GM21367 (cell line): Measurements from ENCODE around the gene NTN1.

Experiments
- ATAC-seq: cut with Tn5 transposase; IDR thresholded peaks from one replicate; pipeline ENCODE4 v1.9.1; 2021; ENCODE audit not compliant: unreplicated experiment

NTN1 gene

DNA sequence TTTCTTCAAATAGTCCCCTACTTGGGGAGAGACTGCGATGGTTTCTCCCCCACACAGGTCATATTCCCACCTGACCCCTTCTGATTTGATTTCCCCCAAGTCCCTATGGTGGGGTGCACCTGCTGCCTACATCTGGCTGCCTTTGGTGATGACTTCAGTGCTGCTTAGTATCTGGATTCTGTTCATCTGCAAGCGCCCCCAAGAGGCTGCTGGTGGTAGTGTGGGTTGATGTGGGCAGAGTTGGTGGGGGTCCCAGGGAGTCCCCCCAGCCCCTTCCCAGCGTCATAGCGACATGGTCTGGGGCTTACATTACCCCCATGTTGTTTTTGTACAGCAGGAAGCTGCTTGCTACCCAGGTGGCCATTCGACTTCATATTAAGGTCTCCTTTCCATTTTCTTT lies 99.2 kb downstream of the NTN1 start:
- ATAC-seq = no peak

GRCh38 chr17:9121186-9121820 lies 100.0 kb downstream of the NTN1 start:
- no peak for ATAC-seq

DNA sequence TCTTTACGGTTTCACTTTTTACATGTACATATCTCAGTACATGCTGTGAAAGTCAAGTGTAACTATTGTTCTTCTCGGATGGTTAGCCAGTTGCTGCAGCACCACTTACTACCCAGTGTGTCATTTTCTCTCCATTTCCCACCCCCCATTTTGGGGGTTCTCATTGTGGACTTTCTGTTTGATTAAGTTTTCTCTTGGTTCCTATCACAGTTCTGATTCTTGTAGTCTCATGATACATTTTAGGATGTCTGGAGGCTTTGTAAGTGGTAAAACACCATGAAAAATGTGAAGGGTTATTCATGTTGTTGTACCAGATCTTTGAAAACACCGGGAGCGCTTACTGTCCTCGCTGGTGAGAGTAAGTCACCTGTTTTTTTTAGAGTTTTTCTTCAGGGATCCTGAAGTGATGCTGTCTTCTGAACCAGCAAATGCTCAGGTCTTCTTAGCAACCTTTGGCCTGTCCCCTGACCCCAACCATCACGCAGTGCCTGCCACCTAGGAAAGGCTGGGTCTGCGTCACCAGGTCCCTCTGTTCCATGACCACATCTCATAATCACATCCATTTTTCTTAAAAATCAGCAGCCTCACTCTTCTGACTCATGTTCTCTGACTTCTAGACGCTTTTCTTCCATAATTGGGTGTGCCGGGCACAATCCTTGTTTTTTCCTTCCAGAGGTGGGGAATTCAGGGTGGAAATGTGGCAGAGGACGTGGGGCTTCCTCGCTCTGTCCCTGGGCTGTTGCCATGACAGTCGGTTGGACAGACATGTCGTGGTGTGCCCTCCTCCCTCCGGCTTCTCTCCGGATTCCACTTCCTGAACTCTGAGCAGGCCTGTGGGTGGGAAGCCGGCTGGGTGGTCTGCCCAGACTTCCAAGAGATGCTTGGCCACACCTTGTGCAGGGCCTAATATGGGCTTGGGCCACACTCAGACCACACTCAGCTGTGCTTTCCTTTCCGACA lies 102.6 kb downstream of the NTN1 start:
- no peak for ATAC-seq

GRCh38 chr17:9124554-9124935 lies 103.2 kb downstream of the NTN1 start:
- ATAC-seq = no peak

DNA sequence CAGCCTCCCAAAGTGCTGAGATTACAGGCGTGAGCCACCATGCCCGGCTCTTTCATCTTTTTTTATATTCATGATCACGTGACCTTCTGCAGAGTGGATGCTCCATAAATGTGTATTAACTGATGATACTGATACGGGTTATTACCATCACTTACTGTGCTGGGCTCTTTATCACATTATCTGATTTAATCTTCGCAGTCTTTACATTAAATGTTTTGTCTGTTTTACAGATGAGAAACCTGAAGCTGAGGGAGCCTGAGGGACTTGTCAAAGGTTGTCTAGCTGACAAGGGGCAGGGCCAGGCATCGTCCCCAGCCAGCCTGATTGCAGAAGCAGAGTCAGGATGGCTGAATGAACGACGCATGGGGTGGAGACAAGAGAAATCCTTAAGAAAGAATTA lies 104.4 kb downstream of the NTN1 start:
- no peak for ATAC-seq

DNA sequence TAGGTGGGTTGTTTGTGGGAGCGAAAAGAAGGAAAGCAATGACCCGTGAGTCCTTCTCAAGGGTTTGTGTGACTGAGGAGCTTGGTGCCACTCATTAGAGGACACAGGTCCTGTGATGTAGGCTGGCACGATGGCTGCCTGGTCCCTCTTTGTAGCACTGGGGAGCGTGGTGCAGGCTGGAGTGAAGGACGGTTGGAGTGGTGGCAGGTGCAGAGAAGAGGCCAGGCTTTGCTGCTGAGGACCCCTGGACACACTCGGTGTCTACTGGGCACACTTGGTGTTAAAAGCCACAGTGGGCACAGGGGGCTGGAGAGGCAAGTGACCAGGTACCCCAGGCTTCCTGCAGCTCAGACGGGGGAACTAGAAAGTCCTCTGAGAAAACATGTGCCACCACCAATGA lies 106.0 kb downstream of the NTN1 start:
- no peak for ATAC-seq

GRCh38 chr17:9131371-9131770 lies 110.1 kb downstream of the NTN1 start:
- ATAC-seq = no peak

DNA sequence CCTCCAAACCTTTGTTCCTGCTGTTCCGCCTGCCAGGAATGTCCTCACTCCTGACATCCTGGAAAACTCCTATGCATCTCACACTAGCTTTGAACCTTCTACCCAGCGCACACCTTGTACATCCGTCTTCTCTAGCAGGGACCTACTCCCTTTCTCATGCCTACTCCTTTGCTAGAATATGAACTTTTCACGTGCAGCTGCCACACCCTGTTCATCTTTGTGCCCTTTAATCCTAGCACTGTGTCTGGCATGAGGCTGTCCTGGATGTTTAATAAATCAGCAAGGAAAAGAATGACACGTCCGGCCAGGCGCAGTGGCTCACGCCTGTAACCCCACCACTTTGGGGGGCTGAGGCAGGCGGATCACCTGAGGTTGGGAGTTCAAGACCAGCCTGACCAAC lies 111.0 kb downstream of the NTN1 start:
- no peak for ATAC-seq

DNA sequence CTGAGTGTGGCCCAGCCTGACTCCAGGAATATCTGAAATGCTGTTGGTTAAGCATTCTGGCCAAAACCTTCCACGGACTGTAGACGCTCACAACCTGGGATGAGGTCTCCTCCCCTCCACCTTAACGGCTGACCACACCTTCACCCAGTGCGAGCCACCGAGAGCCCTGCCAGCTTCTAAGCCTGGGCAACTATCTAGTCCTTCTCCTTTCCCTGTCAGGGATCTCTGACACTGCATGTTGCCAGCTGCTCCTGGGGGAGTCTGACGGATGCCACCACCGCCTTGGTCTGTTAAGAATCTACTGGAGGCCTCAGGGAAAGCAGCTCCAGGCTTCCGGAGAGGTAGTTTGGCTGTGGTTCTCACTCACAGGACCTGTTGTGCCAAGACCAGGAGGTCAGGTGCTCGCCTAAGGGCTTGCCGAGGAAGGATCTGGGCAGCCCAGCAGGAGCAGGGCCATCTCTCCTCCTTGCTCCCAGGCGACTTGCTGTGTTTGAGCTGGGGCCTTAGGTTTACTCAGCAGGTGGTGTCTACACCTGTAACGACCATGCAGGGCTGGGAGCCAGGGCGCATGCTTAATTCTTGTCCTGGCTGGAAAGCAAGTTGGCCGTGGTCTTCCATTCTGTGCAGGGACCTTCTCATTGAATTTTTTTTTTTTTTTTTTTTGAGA lies 111.8 kb downstream of the NTN1 start:
- no peak for ATAC-seq

DNA sequence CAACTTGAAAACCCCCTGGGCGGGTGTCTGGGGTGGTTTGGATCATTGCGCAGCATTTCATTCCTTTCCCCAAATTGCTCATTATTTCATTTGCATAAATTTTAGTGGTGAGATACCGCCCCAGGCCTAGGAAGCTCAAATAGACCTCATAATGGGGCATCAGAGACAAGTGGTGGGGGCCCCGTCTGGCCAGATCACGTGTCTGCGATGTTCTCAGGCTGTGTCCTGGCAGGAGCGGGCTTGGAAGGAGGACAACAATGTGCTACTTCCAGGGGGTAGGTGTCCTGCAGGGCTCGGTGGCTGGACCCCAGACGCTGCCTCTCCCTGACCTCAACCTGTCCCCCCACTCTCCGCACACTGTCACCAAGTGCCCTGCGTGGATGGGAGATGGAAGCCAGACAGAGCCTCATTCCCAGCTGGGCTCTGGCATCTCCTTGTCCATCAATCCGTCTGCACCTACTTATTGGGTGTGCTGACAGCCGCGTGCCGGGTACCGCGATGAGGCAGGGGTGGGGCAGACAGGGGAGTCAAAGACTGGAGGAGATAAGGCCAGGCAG lies 116.9 kb downstream of the NTN1 start:
- no peak for ATAC-seq

DNA sequence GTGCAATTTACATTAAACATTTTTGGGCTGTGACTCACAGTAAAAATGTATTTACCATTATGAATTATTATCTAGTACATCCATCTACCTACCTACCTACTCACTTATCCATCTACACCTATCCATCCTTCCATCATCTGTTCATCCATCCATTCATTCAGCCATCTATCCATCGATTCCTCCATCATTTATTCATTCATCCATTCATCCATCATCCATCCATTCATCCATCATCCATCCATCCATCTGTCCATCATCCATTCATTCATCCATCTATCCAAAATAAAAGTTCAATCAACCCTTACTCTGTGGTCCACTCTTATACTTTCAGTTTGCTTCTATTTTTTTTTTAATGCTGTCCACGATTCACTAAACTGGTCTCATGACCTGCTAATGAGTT lies 118.4 kb downstream of the NTN1 start:
- ATAC-seq = no peak

- no peak for ATAC-seq
Measured at GRCh38 chr17:9140550-9141424, 119.5 kb downstream of the NTN1 start.

GRCh38 chr17:9141425-9141753 lies 120.1 kb downstream of the NTN1 start:
- ATAC-seq = no peak

DNA sequence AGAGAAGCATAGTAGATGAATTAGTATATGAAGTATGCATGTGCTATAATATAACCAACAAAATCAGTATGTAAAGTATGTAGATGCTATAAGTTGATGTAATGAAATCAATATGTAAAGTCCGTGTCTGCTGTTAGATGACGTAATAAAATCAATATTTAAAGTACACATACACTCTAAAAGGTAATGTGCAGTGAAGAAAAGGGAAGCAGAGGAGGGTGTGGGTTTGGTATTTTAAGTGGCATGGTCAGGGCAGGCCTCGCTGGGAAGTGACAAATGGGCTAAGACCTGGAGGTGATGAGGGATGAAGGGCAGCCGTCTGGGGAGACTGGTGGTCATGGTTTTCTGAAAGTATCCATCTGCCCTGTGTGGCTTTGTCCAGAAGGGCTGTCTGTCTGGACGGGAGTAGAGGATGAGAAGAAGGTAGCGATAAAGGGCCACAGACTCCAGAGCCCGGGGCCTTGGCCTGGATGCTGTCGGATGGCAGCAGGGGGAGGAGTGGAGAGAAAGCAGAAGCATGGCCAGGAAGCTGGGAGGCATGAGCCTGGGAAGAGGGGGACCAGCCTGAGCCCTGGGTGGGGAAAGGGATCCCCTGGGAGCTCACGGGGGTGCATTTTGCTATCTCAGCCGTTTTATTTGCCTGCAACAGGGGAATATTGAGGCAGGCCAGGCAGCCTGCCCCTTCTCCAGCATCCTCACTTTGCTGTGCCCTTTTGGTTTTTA lies 121.6 kb downstream of the NTN1 start:
- no peak for ATAC-seq

DNA sequence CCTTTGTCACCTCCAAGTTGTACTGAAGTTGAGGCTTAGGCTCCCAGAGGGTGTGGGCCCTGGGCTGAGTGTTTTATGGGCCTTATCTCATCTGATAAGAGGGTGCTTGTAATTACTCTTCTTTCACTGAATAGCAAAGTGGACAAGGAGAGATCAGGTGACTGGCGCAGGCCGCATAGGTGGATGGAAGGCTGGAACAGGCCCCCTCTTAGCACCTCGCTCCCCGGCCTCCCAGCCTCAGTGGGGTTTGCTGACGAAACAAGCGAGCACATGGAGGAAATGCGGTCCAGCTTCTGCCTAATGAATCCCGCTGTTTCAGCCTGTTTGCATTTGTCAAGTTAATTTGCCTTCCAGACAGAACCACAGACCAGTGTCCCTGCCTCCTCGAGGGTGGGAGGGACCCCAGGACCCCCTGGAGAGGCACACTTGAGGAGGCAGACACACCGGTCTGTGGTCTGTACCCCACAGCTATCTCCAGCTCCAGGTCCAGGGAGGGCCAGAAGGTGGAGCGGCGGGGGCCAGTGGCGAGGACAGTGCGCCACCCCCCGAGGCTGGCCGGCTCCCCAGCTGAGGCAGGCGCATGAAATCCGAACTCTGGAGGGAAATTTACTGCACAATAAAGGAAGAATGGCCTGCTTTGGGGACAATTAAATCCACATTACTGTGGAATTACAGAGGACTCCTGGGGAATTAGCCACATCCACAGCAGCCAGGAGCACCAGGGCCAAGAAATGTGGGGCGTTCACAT lies 123.4 kb downstream of the NTN1 start:
- ATAC-seq = no peak

DNA sequence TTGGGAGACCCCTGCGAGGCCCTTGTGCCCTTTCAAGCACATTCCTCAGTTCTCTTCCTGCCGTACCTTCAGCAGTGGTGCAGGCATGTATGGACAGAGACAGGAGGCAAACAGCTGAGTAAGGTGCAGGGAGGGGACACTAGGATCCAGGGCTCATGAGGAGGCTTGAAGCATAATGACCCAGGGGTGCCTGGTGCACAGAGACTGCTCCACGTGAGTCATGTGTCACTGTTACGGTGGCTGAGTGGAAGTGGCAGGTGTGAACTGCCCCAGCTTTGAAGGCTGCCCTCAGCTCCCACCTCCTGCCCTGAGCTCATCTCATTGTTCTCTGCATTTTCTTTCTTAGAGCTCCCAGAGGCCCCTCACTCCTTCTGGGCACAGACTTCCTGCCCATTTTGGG lies 124.8 kb downstream of the NTN1 start:
- ATAC-seq = no peak

DNA sequence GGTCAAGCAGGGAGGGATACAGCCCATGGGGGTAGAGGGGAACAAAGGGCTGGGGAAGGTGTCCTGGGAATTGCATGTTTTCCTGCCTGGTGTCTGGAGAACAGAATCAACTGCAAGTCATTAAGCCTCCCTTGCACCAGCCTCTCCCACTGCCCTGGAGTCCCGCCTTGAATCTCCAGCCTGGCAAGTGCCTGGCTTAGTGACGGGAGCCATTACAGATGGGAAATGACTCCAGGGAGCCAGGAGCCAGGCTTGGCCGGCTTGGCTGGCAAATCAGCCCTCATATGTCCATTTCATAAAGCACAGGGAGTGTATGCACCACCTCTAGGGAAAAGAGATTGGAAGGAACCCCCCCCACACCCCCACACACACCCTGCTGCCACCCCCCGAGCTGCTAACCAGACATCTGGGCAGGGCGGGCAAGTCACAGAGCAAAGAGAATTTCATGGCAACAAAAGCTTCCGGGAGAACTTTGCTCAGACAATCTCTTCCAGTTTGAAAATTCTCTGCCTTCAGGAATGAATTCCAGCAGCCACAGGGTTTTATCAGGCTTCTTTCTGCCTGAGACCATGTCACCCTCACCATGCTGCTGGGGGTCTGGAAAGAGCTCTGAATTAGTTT lies 127.7 kb downstream of the NTN1 start:
- ATAC-seq = no peak

GRCh38 chr17:9150446-9151090 lies 129.3 kb downstream of the NTN1 start:
- no peak for ATAC-seq

GRCh38 chr17:9151091-9151490 lies 129.8 kb downstream of the NTN1 start:
- ATAC-seq = no peak
